ENCODE measurements around the gene GSS.

Gene GSS

GRCh38 chr20:34994509-34995131, 39.0 kb upstream of the GSS start:
- DNase-seq (ENCODE audit: insufficient read length, low spot score) (no peak), FAIRE-seq (no peak)

DNA sequence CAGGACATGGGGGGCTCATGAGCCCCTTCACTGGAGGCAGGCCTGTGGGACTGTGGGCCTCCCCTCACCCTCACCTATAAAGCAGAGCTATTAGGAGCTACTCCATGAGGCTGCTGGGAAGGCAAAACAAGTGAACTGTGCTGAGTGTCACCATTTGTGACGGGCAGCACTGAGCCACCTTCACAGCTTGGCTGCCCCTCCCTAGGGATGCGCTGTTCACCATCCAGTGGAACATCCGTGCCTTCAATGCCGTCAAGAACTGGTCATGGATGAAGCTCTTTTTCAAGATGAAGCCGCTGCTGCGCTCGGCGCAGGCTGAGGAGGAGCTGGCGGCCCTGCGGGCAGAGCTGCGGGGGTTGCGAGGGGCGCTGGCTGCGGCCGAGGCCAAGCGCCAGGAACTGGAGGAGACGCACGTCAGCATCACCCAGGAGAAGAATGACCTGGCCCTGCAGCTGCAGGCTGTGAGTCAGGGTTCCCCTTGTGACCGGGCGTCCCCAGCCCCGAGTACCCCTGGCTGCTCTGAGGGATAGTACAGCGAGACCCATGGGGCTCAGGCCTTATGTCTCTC, 38.4 kb upstream of the GSS start:
- FAIRE-seq (no peak), DNase-seq (ENCODE audit: insufficient read length, low spot score) (no peak)

GRCh38 chr20:34992751-34993417, 37.3 kb upstream of the GSS start:
- no peak for FAIRE-seq
- no peak for DNase-seq (ENCODE audit: insufficient read length, low spot score)

GRCh38 chr20:34990661-34991214, 35.1 kb upstream of the GSS start:
- FAIRE-seq (no peak), DNase-seq (ENCODE audit: insufficient read length, low spot score) (no peak)

DNA sequence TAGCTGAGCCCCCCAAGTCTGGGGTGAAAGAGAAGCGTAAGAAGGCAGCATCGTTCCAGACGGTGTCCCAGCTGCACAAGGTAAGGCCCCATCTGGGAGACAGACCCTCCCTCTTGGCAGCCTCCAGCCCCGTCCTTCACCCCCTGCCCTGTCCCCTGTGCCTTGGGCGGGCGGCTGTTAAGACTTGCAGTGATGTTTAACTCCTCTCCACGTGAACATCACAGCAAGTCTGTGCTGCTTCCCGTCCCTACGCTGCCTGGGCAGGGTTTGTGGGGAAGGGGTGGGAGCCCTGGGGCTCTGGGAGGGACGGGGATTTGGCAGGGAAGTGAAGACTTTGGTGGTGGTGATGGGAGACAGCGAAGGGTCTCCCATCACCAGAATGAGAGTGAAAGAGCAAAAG, 34.6 kb upstream of the GSS start:
- no peak for DNase-seq (ENCODE audit: insufficient read length, low spot score)
- FAIRE-seq: no peak

DNA sequence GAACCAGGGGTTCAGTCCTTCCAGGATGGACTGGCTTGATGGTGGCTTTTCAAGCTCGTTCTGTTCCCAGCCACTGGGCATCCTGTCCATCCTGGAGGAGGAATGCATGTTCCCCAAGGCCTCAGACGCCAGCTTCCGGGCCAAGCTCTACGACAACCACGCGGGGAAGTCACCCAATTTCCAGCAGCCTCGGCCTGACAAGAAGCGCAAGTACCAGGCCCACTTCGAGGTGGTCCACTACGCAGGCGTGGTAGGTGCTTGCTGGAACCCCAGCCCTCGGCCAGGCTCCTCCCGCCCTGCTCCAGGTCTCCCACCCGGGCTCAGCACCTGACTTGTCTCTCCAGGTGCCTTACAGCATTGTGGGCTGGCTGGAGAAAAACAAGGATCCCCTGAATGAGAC, 34.1 kb upstream of the GSS start:
- DNase-seq (ENCODE audit: insufficient read length, low spot score): no peak
- no peak for FAIRE-seq

DNA sequence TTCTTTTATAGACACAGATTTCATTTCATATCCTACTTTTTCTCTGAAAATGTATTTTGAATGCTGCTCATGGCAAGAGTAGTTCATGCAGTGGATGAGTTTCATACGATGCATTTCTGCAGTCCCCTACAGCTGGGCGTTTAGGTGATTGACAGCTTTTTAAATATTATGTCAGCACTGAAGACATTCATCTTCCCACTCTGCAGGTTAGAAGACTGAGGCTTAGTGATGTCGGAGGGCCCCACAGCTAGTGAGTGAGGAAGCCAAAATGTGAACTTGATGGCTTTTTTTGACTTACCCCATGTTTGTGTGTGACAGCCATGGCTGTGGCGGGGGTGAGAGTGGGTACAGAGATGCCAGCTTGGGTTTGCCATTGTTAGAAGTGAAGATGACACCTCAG, 33.5 kb upstream of the GSS start:
- no peak for DNase-seq (ENCODE audit: insufficient read length, low spot score)
- FAIRE-seq: no peak

DNA sequence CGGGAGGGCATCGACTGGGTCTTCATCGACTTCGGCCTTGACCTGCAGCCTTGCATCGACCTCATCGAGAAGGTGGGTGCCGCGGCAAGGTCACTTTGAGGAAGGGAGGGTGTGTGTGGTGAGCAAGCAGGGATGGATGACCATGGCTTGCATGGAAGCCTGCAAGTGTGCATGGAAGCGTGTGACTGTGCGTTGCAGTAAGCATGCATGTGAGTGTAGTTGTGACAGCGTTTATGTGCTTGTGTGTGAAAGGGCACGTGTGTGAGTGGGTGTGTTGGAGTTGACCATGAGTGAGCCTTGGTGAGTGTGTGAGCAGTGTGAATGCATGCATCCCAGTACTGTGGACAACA, 32.6 kb upstream of the GSS start:
- no peak for DNase-seq (ENCODE audit: insufficient read length, low spot score)
- no peak for FAIRE-seq

- DNase-seq (ENCODE audit: insufficient read length, low spot score) (no peak), FAIRE-seq (no peak)
Measured at GRCh38 chr20:34987288-34988190, 31.9 kb upstream of the GSS start.

DNA sequence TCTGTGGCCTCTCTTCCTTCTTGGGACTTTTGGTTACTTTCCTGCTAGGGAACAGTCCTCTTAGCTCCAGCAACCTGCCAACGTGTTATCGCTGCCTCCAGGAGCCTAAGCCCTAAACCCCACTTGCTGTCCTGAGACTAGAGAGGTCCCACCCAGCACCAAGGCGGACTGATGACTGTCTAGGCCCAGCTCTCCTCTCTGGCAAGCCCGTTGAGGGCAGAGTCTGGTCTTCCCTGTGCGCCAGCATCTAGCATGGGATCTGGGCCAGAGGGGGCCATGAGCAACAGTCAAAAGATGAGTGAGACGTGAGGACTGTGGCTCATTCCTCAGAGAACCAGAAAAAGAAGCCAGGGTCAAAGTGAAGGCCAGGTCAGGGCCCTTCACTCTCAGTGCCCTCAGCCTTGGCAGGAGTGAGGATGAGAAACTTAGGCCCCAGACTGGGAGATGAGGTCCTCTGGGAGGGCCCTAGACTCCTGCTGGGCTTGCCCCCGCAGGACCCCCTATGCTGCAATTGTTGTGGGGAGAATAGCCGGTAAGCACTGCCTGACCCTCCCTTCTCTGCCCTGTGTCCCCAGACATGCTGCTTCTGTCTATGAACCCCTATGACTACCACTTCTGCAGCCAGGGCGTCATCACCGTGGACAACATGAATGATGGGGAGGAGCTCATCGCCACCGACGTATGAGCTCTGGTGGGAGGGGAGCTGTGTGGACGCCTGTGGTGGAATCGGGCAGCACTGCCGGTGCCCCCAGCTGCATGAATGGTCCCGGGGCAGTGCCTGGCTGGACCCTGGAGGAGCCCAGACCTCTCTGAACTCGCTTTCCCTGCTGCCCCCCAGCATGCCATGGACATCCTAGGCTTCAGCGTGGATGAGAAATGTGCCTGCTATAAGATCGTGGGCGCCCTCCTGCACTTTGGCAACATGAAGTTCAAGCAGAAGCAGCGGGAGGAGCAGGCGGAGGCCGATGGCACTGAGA, 31.0 kb upstream of the GSS start:
- no peak for DNase-seq (ENCODE audit: insufficient read length, low spot score)
- no peak for FAIRE-seq

GRCh38 chr20:34985461-34986310, 30.1 kb upstream of the GSS start:
- DNase-seq (ENCODE audit: insufficient read length, low spot score) (no peak), FAIRE-seq (no peak)

GRCh38 chr20:34984756-34985261, 29.2 kb upstream of the GSS start:
- DNase-seq (ENCODE audit: insufficient read length, low spot score): no peak
- no peak for FAIRE-seq

DNA sequence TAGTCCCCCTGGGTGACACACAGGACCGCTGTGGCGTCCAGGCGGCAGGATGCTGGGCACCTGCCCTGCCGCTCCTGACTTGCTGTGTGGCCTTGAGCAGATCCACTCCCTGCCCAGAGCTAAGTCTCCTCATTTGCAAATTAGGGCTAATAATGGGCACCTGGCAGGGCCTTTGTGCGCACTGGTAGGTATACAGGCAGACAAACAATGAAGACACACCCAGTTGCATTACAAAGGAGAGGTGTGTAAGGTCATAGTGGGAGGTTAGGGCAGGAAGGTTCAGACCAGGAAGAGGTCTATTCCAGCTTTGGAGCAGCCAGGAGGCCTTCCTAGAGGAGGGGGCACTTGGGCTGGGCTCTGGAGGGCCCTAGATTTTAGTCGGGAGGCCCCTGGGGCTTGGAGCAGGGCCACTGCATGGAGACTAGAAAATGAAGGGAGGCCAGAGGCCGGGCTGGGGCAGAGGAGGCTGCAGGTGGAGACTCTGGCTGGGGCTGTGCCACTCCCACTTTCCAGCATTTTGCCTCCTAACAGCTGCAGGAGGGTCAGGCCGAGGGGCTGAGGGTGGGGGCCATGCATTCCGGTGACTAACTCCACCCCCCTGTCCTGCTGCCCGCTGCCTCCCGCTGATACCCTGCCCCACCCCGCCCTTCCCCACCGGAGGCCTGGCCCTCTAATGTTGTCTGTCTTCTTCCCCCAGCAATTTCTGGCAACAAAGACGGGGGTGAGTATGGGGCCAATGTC, 28.6 kb upstream of the GSS start:
- DNase-seq (ENCODE audit: insufficient read length, low spot score) (no peak), FAIRE-seq (no peak)

DNA sequence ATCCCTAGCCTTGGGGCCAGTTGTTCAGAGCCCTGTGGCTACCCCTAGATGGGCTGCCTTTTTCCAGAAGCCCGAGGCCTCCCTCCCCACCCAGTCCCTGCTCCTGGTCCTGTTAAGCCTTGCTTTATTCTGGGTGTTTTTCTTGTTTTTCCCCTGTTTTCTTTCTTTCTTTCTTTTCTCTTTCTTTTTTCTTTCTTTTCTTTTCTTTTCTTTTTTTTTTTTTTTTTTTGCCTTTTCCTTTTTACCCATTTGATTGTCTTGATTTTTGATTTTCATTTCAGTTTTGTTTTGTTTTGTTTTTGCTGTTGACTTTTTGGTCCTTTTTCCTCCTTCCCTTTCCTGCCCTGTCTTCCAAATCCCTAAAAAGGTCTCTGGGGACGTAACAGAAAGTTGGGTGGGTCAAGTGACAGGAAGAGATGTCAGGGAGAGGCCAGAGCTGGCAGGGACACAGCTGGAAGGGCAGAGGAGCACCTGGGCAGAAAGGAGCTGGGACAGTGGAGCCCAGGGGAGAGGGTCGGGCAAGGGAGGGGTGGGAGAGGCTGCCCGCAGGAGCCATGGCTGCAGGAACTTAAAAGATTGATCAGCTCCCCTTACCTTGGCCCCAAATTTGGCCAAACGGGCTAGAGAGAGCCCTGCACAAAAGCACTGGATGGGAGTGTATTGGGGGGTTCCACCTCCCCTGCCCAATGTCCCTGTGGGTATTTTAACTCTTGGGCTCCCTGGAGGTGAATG, 27.6 kb upstream of the GSS start:
- FAIRE-seq (no peak), DNase-seq (ENCODE audit: insufficient read length, low spot score) (no peak)

GRCh38 chr20:34982270-34983088, 26.9 kb upstream of the GSS start:
- FAIRE-seq (no peak), DNase-seq (ENCODE audit: insufficient read length, low spot score) (no peak)

DNA sequence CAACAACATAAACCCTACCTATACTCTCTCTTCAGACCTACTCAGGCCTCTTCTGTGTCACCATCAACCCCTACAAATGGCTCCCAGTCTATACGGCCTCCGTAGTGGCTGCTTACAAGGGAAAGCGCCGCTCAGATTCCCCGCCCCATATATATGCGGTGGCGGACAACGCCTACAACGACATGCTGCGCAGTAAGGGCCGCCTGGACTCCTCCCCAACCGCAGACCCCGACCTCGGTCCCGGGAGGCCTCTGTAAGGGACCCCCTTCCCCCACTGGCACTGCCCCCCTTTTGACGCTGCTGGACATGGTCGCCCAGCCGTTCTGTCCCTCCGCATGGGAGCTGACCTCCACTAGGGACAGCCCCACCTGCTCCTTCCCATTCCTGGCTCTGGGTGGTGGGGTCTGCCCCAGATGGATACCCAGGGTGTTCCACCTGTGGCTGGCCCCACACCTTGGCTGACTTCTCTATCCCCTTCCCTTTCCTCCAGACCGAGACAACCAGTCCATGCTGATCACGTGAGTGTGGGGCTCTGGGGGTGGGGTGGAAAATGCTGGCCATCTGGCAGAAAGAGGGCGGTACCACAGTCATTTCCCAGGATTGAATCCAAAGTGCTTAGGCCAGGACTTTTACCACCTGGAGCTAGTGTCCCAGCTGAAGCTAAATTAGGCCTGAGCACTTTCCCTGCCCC, 25.1 kb upstream of the GSS start:
- no peak for DNase-seq (ENCODE audit: insufficient read length, low spot score)
- FAIRE-seq: no peak
